Gastroesophageal sphincter (tissue), 3 donors: Measurements from ENCODE around the gene SMAP2.

ENCODE experiments used
- POLR2AphosphoS5 ChIP-seq: sonication (generic); formaldehyde crosslinking; IDR thresholded peaks from one replicate; pipeline ENCODE4 v1.6.1; 2017; ENCODE audit warnings: antibody characterized with exemption
- TF ChIP-seq, protein P1 (sequence below), 4 experiments: fragments of 200-600 bp in 2 of 4; fragments of 450-650 bp in 2 of 4; sonication (generic) in 1 of 4; IDR thresholded peaks; one replicate each; pipeline ENCODE4 v1.5.1; 2017 to 2019; ENCODE audit warnings: antibody characterized with exemption in 4 of 4, mild to moderate bottlenecking in 2 of 4, moderate library complexity in 2 of 4

DNA sequence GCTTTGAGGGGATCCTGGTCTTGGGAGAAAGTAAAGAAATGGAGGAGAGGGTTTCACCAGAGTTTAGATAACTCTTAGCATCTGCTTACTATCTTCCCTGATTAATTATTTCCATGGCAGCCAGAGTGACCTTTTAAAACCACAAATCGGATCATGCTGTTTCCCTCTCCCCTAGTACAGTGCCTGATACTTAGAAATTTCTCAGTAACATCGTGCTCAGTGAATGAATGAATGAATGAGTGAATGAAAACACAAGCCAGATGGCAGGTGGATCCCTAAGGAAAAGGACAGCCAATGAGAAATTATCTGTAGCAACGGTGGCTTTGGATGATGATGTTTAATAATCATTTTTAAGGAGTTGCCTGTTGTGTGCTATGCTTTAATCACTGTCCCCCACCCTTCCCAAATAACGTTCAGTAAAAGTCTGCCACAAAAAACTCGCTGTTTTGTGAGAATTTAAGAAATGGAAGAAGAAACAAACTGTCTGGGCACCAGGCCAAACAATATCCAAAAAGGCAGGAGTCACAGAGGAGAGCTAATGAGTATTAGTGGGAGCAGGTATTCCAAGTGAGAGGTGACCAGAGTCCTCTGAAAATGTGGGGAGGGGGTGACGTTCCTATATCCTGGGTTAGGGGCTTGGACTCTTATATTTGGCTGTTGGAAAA is 737 bp upstream of the SMAP2 start:
- TF ChIP-seq, protein P1, sequence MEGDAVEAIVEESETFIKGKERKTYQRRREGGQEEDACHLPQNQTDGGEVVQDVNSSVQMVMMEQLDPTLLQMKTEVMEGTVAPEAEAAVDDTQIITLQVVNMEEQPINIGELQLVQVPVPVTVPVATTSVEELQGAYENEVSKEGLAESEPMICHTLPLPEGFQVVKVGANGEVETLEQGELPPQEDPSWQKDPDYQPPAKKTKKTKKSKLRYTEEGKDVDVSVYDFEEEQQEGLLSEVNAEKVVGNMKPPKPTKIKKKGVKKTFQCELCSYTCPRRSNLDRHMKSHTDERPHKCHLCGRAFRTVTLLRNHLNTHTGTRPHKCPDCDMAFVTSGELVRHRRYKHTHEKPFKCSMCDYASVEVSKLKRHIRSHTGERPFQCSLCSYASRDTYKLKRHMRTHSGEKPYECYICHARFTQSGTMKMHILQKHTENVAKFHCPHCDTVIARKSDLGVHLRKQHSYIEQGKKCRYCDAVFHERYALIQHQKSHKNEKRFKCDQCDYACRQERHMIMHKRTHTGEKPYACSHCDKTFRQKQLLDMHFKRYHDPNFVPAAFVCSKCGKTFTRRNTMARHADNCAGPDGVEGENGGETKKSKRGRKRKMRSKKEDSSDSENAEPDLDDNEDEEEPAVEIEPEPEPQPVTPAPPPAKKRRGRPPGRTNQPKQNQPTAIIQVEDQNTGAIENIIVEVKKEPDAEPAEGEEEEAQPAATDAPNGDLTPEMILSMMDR (IDR thresholded peaks at IDR 0.05) = no peak
- no peak for TF ChIP-seq POLR2AphosphoS5
